A549 (cell line): Measurements from ENCODE around the gene CMTM4. TPM values are rescaled to one million over a fixed set of nuclear protein-coding genes. Genes with fewer than 3 reads are reported as not detected.

ENCODE experiments used
- ATAC-seq, 2 experiments: fragments of 200-7000 bp in 1 of 2; fragments of >200 bp in 1 of 2; cut with Nextera tagmentation in 1 of 2; cut with Tn5 transposase in 1 of 2; 3 replicates each; pipeline versions ENCODE4 v1.8.0 to v1.9.1; 2018 to 2020; ENCODE audit warnings: mild to moderate bottlenecking in 1 of 2, moderate library complexity in 1 of 2
- CTCF ChIA-PET: fragments of 300-600 bp; sonication (Branson Sonifier 250); formaldehyde crosslinking; extraction: SDS; loops from one replicate; lab custom pipeline; 2021; ENCODE audit warnings: antibody characterized with exemption, inconsistent platforms; lab: Yijun Ruan, JAX
- POLR2A ChIA-PET: fragments of 350-600 bp; formaldehyde crosslinking; extraction: SDS; loops from one replicate; lab custom pipeline; 2021; ENCODE audit warnings: antibody characterized with exemption, inconsistent platforms; lab: Yijun Ruan, JAX
- DNase-seq, 2 experiments: peaks; one replicate each; pipeline versions ENCODE4 v3.0.0 to v3.0.0-alpha.2; 2011 to 2016; ENCODE audit warnings: low read depth in 1 of 2, low spot score in 1 of 2
- FAIRE-seq: peaks from 2 replicates; lab custom pipeline; 2011; peaks lifted over from hg19 to GRCh38; lab: Jason Lieb, UNC
- H3K27ac ChIP-seq, 2 experiments: fragments of >200 bp; sonication (Bioruptor Twin); formaldehyde crosslinking; 3 replicates each; pipeline ENCODE4 v1.5.1; 2016 to 2017
- H3K4me1 ChIP-seq: fragments of >200 bp; sonication (Bioruptor Twin); formaldehyde crosslinking; 3 replicates; pipeline ENCODE4 v1.6.1; 2016
- H3K4me2 ChIP-seq: fragments of >200 bp; sonication (Bioruptor Twin); formaldehyde crosslinking; 3 replicates; pipeline ENCODE4 v1.6.1; 2016
- H3K4me3 ChIP-seq: fragments of >200 bp; sonication (Bioruptor Twin); formaldehyde crosslinking; 3 replicates; pipeline ENCODE4 v1.5.1; 2016
- H3K9me3 ChIP-seq: fragments of >200 bp; sonication (Bioruptor Twin); formaldehyde crosslinking; 3 replicates; pipeline ENCODE4 v1.6.1; 2016
- CBX2 ChIP-seq: fragments of 200-600 bp; sonication (generic); IDR thresholded peaks from 2 replicates; pipeline ENCODE4 v1.6.1; 2016; ENCODE audit warnings: low read depth, mild to moderate bottlenecking, borderline replicate concordance
- E2F6 ChIP-seq: IDR thresholded peaks from 2 replicates; pipeline ENCODE4 v1.6.1; 2012; ENCODE audit warnings: low read depth, borderline replicate concordance
- EHF ChIP-seq: fragments of 250-450 bp; sonication (Bioruptor Pico); IDR thresholded peaks from 2 replicates; pipeline ENCODE4 v1.5.0; 2020; ENCODE audit warnings: mild to moderate bottlenecking
- ESRRA ChIP-seq: fragments of 150-350 bp; IDR thresholded peaks from 2 replicates; pipeline ENCODE4 v1.6.1; 2014; ENCODE audit warnings: mild to moderate bottlenecking, low read length, borderline replicate concordance
- HDAC2 ChIP-seq: fragments of 200-600 bp; sonication (generic); IDR thresholded peaks from 2 replicates; pipeline ENCODE4 v1.6.1; 2016
- HEYL ChIP-seq: fragments of 250-450 bp; sonication (Bioruptor Pico); IDR thresholded peaks from 2 replicates; pipeline ENCODE4 v1.8.0; 2021; ENCODE audit warnings: mild to moderate bottlenecking, moderate library complexity
- HMGXB4 ChIP-seq: fragments of 250-450 bp; sonication (Bioruptor Pico); IDR thresholded peaks from 2 replicates; pipeline ENCODE4 v1.5.0; 2021; ENCODE audit warnings: mild to moderate bottlenecking, moderate library complexity, borderline replicate concordance
- HOXB13 ChIP-seq: fragments of 250-450 bp; sonication (Bioruptor Pico); IDR thresholded peaks from 2 replicates; pipeline ENCODE4 v1.5.0; 2020; ENCODE audit warnings: low read depth, mild to moderate bottlenecking, moderate library complexity
- HOXB5 ChIP-seq: fragments of 250-450 bp; sonication (Bioruptor Pico); IDR thresholded peaks from 2 replicates; pipeline ENCODE4 v1.5.0; 2020; ENCODE audit warnings: mild to moderate bottlenecking, moderate library complexity
- JUNB ChIP-seq: fragments of >200 bp; sonication (Bioruptor Twin); formaldehyde crosslinking; IDR thresholded peaks from 2 replicates; pipeline ENCODE4 v1.6.1; 2016
- KDM1A ChIP-seq: fragments of 200-600 bp; sonication (generic); IDR thresholded peaks from 2 replicates; pipeline ENCODE4 v1.6.1; 2016; ENCODE audit warnings: low read depth, mild to moderate bottlenecking
- NFE2L2 ChIP-seq: fragments of 150-350 bp; conservative IDR thresholded peaks from 2 replicates; pipeline ENCODE4 v1.6.1; 2014; ENCODE audit warnings: low read length
- PHF8 ChIP-seq: fragments of 200-600 bp; sonication (generic); IDR thresholded peaks from 2 replicates; pipeline ENCODE4 v1.6.1; 2016; ENCODE audit warnings: low read depth, mild to moderate bottlenecking, antibody characterized with exemption, moderate library complexity, borderline replicate concordance
- POLR2AphosphoS2 ChIP-seq: conservative IDR thresholded peaks from 2 replicates; pipeline ENCODE4 v1.6.1; 2012; ENCODE audit warnings: low read length, improper control_type of control experiment, inconsistent platforms
- RAD21 ChIP-seq, 2 experiments: fragments of >200 bp in 1 of 2; sonication (Bioruptor Twin) in 1 of 2; formaldehyde crosslinking in 1 of 2; IDR thresholded peaks in 1 of 2; conservative IDR thresholded peaks in 1 of 2; 2 replicates in 1 of 2; 3 replicates in 1 of 2; pipeline ENCODE4 v1.6.1; 2012 to 2018; ENCODE audit warnings: inconsistent platforms in 1 of 2
- RARB ChIP-seq: fragments of 250-450 bp; sonication (Bioruptor Pico); IDR thresholded peaks from 2 replicates; pipeline ENCODE4 v1.8.0; 2021; ENCODE audit warnings: mild to moderate bottlenecking, moderate library complexity
- REST ChIP-seq: fragments of 200-600 bp; sonication (generic); IDR thresholded peaks from 2 replicates; pipeline ENCODE4 v1.6.1; 2016; ENCODE audit warnings: antibody characterized with exemption, mild to moderate bottlenecking, moderate library complexity
- RNF2 ChIP-seq: fragments of 200-600 bp; sonication (generic); IDR thresholded peaks from 2 replicates; pipeline ENCODE4 v1.6.1; 2016; ENCODE audit warnings: low read depth, mild to moderate bottlenecking, antibody characterized with exemption, moderate library complexity, borderline replicate concordance
- TP53 ChIP-seq: fragments of 250-450 bp; sonication (Bioruptor Pico); IDR thresholded peaks from 2 replicates; pipeline ENCODE4 v1.5.0; 2021; ENCODE audit warnings: mild to moderate bottlenecking, moderate library complexity
- USF2 ChIP-seq: fragments of 450-650 bp; IDR thresholded peaks from 2 replicates; pipeline ENCODE4 v1.6.1; 2014; ENCODE audit warnings: antibody characterized with exemption
- whole genome bisulfite sequencing: methylation state at CpG from one replicate; pipeline ENCODE4 v1.1.6; 2017; ENCODE audit errors: missing lambda C conversion rate; 5-methylcytosine and 5-hydroxymethylcytosine counted together
- polyA plus RNA-seq, 4 experiments: library from polyadenylated mRNA; depleted of rRNA in 3 of 4; stranded (reverse); fragments of >200 nt; fragmentation: RNase III in 1 of 4; extraction: RNeasy Plus Mini Kit Qiagen cat#74134 plus additional on column Dnase treatment in 1 of 4; gene quantifications; 2 replicates in 3 of 4; 3 replicates in 1 of 4; pipeline ENCODE4 v1.2.3, GENCODE V29; 2011 to 2017

The CMTM4 gene
- polyA plus RNA-seq, 2 of the 4 experiments (the other 2 are of a cell fraction): 24.8 to 58.6 TPM

DNA sequence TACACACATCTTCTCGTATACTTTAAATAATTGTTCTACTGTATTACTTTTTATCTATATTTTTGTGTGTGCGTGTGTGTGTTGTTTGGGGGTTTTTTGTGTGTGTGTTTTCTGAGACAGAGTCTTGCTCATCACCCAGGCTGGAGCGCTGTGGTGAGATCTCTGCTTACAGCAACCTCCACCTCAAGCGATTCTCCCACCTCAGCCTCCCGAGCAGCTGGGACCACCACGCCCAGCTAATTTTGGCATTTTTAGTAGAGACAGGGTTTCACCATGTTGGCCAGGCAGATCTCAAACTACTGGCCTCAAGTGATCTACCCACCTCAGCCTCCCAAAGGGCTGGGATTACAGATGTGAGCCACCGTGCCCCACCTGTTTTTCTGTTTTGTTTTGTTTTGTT, 1.5 kb upstream of the CMTM4 start:
- ChIA-PET CTCF (interaction anchor here (0.8 to 4.8 kb wide), 12 partner anchors 12 to 292 kb away, joined by 3 to 19 read pairs (median 5); partner anchors contain the start of gene DYNC1LI2), POLR2A (no interaction called here)
- FAIRE-seq: no peak

GRCh38 chr16:66695935-66696668, 441 bp downstream of the CMTM4 start:
- no peaks in the 10 kb centered on the region for H3K9me3 ChIP-seq
- ATAC-seq (peak; percentile 52 to 71), DNase-seq (peak; percentile 24 to 36), FAIRE-seq (no peak)
- H3K27ac ChIP-seq: peak overlapping the region; percentile 79 to 93
- TF ChIP-seq E2F6 (peak; percentile 52; the same call in 1 of the 2 replicates), HMGXB4 (CRISPR knock-in tag) (no peak), EHF (CRISPR knock-in tag) (no peak), PHF8 (peak; percentile 50; the same call in 1 of the 2 replicates)
- ChIA-PET CTCF (interaction anchor here (0.7 to 4.8 kb wide), 11 partner anchors 14 to 173 kb away, joined by 3 to 19 read pairs (median 8); partner anchors contain the start of gene NAE1), POLR2A (interaction anchor here (1.0 kb wide), 1 partner anchor 33 kb away, joined by 5 read pairs; no protein-coding TSS in a partner anchor)
- 83% methylated on average over 4 of the region's 91 CpGs for WGBS
- peak overlapping the region; percentile 79 for H3K4me3 ChIP-seq
- H3K4me1 ChIP-seq: peaks cover 38% of the 10 kb centered on the region
- H3K4me2 ChIP-seq: peak overlapping the region; percentile 88

More for the DNA sequence above, 1.5 kb upstream of the CMTM4 start:
- Histone ChIP-seq H3K27ac (no peak overlapping the region), H3K4me2 (no peak overlapping the region), H3K9me3 (no peaks in the 10 kb centered on the region), H3K4me3 (no peak overlapping the region), H3K4me1 (peaks cover 22% of the 10 kb centered on the region)
- ATAC-seq (no peak), DNase-seq (no peak)
- TF ChIP-seq KDM1A (no peak), CBX2 (no peak), USF2 (no peak), JUNB (no peak), RNF2 (no peak), HEYL (CRISPR knock-in tag) (no peak), RAD21 (conservative IDR thresholded peaks at IDR 0.05 in 1 of 2, IDR thresholded peaks at IDR 0.05 in 1 of 2) (no peak), RARB (no peak), POLR2AphosphoS2 (no peak), HDAC2 (no peak), HOXB5 (CRISPR knock-in tag) (no peak)
- WGBS: 87% methylated on average over 7 of the region's 7 CpGs

DNA sequence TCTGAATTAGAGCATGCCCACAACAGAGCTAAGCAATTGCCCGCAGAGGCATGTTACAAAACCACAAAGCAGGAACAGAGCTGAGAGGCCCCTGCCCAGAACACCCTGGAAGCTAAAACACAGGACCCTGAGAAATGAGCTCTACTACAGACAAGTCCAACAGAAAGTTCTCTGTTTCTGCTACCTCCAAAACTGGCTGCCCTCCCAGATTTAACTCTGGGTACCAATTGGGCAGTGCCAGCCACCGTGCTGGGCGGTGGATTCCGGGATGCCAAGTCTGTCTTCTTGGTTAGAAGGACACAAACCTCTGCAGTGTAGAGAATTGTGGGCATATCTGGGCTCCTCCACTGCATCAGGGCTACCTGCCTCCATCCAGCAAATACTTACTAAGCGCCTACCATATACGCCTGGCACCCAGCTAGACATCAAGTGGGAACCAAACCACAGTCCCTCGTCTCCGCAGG, 1.0 kb downstream of the CMTM4 start:
- CTCF ChIA-PET: interaction anchor here (0.7 to 4.8 kb wide), 8 partner anchors 12 to 135 kb away, joined by 3 to 19 read pairs (median 4); partner anchors contain the start of gene NAE1
- Histone ChIP-seq H3K9me3 (no peaks in the 10 kb centered on the region), H3K4me2 (peak overlapping the region; percentile 88), H3K27ac (peak overlapping the region; percentile 79 to 93; a peak in 5 of 6 replicates), H3K4me1 (peaks cover 44% of the 10 kb centered on the region), H3K4me3 (peak overlapping the region; percentile 79)
- WGBS: 72% methylated on average over 8 of the region's 8 CpGs
- TF ChIP-seq HOXB13 (CRISPR knock-in tag): no peak
- TF ChIP-seq PHF8: no peak
- no peak for TF ChIP-seq REST
- no peak for TF ChIP-seq NFE2L2
- no peak for TF ChIP-seq ESRRA
- TF ChIP-seq TP53 (CRISPR knock-in tag): no peak
- no peak for DNase-seq
- ATAC-seq: peak in 1 of 2 experiments; percentile 16; a peak in 3 of 6 replicates
- FAIRE-seq: no peak
- POLR2A ChIA-PET: interaction anchor here (1.0 kb wide), 1 partner anchor 32 kb away, joined by 5 read pairs; no protein-coding TSS in a partner anchor
